ENCODE results near the gene DAB1.
"Not testable (repeated sequence)": the region's sequence is repeated elsewhere in the genome, so short reads cannot be mapped to it uniquely, and the experiment has no call there.

Gene DAB1

GRCh38 chr1:57357462-57357861 lies 66.4 kb downstream of the DAB1 start:
- no peak for DNase-seq

DNA sequence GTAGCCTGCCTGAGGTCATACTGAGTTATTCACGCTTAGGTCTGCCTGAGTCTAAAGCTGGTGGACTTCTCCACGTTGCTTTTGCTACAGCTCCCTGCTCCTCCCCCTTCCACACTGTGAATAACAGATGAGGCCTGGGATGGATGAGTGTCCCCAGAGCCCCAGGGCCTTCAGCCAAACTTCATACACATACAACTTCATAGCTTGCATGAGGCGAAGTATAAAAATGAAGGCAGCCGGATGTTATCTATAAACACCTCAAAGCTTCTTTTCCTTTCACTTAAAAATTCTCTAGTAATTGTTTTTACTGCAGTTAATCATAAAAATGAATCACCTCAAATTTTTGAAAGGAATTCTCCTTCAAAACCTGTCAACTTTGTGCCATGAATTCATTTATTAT lies 70.2 kb downstream of the DAB1 start:
- DNase-seq = no peak

DNA sequence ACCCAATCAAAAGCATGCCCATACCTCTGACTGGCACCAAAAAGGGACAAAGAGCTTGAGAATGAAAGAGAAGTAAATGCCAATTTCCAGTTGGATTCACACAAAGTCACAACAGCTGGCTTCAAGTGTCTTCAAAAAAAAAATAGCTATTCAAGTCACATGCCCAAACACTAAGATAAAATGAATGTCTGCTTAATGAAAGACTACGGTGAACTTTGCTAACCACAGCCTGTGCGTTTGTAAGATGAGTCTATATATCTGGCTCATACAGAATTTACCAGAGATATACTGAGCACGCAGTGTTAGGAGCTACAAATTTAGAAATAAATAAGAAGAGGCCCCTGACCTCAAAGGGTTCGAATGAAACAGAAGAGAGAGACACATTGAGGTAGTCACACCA lies 73.2 kb downstream of the DAB1 start:
- no peak for DNase-seq

GRCh38 chr1:57348921-57349320 lies 74.9 kb downstream of the DAB1 start:
- no peak for DNase-seq

- DNase-seq = no peak
These were observed 77.9 kb downstream of the DAB1 start for GRCh38 chr1:57345916-57346315.

DNA sequence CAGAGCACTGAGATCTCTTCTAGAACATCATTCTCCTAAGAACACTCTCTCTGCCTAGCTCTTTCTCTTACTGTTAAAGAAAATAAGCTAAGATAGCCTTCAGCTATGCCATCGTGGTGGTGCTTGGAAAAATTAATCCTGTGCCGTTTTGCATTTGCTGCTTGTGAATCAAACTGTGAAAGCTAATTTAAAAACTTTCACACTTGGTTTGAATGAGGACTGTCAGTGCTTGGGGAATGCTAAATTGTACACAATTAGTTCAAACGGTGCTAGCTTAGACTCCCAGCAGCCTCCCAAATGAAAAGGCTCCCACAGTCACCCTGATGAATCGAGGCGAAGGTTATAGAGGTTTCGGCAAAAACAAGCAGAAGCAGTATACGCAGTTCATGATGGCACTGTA lies 79.6 kb downstream of the DAB1 start:
- no peak for DNase-seq

GRCh38 chr1:57343298-57343915 lies 80.5 kb downstream of the DAB1 start:
- not testable (repeated sequence) for DNase-seq

DNA sequence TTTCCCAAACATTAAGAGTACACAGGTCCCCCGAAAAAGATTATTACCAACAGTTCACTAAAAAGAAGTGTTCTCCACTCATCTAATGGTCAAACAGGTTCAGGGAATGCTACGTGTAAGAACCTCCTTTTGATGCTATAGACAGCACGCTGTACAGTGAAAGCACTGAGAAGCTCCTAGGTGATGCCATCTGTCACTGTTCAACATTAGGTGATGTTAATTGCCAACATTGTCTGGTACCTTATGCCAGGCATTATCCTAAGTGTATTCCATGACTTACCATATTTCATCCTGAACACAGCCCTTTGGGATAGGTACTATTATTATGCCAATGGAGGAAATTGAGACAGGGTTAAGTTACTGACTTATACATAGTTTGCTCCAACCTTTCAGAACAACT lies 82.1 kb downstream of the DAB1 start:
- DNase-seq = no peak

DNA sequence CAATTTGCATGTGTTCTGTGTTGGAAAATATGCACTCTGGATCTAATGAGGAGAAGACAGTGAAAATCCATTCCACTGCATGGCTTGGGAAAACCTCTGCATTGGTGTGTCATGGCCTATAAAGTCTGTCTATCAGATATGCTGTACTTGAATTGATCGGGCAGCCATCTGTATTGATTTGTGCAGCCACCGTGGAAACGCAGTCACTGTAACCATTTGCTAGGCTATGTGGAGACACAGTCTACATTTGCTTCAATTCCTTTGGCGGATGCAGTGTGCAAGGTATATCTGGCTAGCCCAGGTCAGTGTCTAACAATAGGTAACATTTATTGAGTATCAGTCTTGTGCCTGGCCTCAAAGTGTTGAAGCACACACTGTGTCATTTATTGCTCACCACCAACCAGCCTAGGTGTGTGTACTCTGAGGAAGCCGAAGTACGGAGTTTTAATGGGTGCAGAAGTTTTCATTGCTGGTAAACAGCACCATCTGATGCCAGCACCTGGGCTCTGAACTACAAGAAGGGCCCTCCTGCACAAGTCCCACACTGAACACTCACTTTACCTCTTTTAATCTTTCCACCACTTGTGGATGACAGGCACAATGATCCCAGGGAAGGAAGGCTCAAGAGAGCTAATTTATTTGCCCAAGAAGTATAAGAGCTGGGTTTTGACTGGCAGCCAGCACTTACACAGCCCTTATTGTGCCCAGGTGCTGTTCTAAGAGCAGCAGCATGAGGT lies 83.4 kb downstream of the DAB1 start:
- no peak for DNase-seq

- no peak for DNase-seq
These were observed 86.2 kb downstream of the DAB1 start for GRCh38 chr1:57337623-57338022.

GRCh38 chr1:57336793-57337192 lies 87.1 kb downstream of the DAB1 start:
- no peak for DNase-seq

DNA sequence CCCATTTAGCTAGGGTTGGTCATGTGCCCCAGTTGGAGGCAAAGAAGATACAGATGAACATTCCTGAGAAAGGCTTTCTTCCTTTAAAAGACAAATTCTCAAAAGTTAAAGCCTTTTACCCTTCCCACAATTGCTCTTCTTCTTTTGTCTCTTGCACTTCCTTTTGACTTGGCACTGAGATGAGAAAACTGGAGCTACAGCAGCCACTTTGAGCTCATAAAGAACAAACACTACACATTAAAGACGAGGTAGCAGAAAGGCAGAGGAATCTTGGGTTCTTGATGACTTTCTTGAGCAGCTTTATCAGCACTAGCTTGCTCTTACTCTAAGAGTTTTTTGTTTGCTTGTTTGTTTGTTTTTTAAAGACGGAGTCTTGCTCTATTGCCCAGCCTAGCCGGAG lies 92.2 kb downstream of the DAB1 start:
- DNase-seq = no peak

DNA sequence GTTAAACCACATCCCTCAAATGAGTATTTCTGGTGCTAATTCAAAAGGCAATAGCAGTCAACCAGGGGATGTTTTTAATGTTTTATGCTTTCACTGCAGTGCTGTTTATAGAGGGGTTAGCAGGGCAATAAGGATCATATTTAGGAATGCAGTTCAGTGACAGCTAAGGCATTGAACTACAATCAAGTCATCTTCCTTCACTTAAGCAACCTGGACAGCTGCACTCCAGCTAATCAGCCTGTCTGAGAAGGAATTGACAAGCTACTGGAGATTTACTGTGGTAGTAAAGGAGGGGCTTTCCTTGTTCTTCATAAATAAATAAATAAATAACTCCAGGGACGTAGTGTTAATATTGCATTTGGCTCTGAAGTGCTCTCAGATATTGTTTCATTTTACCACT lies 93.9 kb downstream of the DAB1 start:
- no peak for DNase-seq

DNA sequence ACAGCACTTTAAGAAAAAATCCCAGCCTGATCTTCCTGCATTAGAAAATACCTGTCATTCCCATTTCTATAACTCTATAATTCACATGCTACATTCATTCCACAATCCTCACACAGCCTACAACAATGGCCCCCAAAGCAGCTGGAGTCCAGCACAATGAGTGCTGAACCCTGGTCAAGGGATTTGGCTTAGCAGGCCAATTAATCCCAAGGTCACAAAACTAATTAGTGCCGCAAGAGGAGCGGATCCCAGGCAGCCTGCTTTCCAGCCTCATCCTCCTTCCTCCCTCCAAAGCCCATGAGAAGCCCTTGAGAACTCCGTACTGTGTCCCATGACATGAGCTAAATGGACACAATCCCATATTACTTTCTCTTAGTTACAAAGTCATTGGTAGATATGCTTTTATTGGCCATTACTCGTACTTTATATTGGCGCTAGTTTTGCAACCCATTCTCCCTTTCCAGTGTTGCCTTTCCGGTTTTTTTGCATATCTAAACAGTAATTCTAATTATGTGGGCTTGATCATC lies 94.8 kb downstream of the DAB1 start:
- DNase-seq = no peak

GRCh38 chr1:57327946-57328345 lies 95.9 kb downstream of the DAB1 start:
- no peak for DNase-seq

- no peak for DNase-seq
These were observed 96.5 kb downstream of the DAB1 start for GRCh38 chr1:57327336-57327735.

DNA sequence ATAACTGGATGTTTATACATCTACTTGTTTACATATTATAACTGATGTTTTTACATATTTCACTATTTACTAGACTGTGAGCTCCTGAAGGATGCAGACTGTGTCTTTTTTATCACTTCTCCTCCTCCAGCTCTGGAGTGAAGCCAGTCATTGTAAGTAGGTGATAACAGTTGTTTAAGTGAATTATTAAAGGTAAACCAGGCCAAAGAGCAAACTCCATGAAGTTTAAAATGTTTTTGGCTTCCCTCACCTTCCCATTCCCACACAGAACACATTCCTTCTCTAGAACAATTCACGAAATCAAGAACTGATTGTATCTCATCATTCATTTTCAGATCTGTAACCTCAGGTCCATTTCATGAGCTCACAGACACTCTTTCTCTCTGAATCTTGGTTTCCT lies 98.3 kb downstream of the DAB1 start:
- no peak for DNase-seq

DNA sequence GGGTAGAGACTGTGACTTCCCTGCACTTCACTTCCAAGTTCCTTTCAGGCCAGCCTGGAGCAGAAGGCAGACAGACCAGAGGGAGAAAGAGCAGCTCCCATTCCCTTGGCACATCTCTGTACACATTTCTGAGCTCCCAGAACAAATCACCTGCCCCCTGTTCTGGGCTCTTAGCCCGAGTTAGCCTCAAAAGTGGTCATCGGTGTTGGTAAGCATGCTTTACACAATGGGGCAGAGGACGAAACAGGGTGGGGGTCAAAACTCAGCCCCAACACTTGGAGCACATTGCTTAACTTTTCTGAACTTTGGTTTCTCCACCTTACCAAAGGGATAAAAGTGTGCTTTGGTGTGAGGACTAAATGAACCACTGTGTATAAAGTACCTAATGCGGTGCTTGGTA lies 98.7 kb downstream of the DAB1 start:
- no peak for DNase-seq

- no peak for DNase-seq
These were observed 99.5 kb downstream of the DAB1 start for GRCh38 chr1:57324388-57324787.

DNA sequence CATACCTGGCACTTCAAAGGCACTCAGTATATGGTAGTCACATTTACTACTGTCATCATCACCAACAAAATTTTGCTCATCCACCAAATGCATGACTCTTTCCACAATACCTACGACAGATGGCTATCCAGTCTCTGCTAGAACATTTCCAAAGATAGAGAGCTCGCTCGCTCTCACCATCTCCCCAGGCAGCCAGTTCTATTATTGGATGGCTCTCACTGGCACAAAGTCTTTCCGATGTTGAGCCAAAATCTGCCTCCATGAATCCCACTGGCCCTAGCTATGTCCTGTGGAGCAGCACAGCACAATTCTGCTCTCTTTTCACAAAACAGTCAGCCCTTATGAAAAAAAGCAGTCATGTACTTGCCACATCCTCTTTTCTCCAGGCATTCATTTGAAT lies 102.1 kb downstream of the DAB1 start:
- DNase-seq = no peak

- DNase-seq = no peak
These were observed 104.1 kb downstream of the DAB1 start for GRCh38 chr1:57319791-57320190.

DNA sequence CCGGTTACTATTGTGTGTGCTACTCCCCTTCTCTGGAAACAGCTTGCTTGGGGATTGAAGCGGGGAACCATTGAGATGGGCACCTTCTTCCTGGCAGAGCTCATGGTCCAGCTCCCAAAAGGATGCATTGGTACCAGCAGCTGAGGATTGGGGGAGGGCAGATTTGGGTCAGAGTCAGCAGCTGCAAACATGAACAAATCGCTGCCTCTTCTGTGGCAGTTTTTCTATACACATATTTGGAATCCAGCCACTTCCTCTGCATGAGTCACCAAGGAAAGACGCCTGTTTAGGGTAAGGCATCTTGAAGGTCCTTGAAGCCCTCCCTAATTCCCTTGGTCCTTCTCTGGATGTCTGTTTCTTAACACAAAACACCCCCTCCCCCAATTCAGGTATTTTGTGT lies 104.7 kb downstream of the DAB1 start:
- no peak for DNase-seq

DNA sequence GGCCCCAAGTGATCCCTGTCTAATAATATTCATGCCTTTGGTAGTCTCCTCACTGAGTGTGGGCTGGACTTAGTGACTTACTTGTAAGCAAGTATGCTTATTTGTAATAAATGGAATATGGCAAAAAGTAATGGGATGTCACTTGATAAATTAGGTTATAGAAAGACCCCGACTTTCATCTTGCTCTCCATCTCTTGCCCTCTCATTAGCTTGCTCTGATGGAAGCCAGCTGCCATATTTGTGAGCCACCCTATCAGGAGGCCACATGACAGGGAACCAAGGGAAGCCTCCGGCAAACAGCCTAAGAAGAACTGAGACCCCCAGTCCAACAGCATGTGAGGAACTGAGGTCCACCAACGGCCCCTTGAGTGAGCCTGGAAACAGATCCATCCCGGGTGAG lies 107.0 kb downstream of the DAB1 start:
- DNase-seq = no peak

GRCh38 chr1:57316291-57316690 lies 107.6 kb downstream of the DAB1 start:
- DNase-seq = no peak

GRCh38 chr1:57312869-57313268 lies 111.0 kb downstream of the DAB1 start:
- DNase-seq = no peak

Data from SHP77 treated with DMSO at 0.1 percent for 48 hours (cell line).